HG03060 (cell line): ENCODE results near the gene PPP2R2D.

ENCODE experiments used
- ATAC-seq: cut with Tn5 transposase; IDR thresholded peaks from one replicate; pipeline ENCODE4 v1.9.1; 2021; ENCODE audit warnings: low read depth, moderate number of reproducible peaks; ENCODE audit not compliant: unreplicated experiment

Gene PPP2R2D

GRCh38 chr10:131926253-131926652 is 25.4 kb downstream of the PPP2R2D start:
- ATAC-seq, result no peak

DNA sequence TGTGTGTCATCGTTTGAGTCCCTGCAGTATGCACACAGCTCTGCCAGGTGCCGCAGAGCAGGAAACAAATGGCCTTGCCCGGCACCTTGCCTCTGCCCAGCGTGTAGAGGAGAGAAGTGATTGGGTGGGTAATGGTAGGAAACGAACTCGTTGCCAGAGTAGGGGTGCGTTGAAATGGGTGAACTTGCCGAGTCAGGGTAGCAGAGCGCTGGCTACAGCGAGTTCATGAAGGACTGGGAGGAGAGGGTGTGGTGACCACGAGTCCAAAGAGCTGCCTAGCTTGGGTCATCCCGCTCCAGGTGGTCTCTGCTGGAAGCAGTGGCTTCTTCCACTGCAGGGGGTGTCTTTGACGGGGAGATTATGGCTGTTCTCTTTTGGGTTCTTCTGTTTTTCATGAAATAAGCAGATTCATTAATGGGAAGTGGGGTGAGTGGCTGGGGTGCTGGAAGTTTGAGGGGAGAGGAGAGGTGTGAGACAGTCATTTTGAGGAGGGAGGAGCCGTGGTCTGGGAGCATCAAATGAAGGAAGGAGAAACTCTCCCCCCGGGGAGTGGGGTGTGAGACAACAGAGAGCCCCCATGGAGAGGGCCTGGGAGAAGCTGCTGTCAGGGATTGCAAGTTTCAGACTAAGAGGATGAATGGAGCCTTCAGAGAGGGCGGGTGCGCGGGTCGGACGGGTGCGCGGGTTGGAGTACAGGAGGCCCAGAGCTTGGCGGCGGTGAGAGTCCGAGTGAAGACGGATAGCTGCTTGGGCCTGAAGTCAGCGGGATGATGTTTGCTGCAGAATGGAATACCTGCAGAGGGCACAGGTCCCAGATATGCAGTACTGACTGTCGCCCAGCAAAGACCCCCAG is 26.2 kb downstream of the PPP2R2D start:
- no peak for ATAC-seq

GRCh38 chr10:131928248-131929095 is 27.7 kb downstream of the PPP2R2D start:
- ATAC-seq, result peak; percentile 62

GRCh38 chr10:131929122-131929845 is 28.5 kb downstream of the PPP2R2D start:
- ATAC-seq, result no peak

DNA sequence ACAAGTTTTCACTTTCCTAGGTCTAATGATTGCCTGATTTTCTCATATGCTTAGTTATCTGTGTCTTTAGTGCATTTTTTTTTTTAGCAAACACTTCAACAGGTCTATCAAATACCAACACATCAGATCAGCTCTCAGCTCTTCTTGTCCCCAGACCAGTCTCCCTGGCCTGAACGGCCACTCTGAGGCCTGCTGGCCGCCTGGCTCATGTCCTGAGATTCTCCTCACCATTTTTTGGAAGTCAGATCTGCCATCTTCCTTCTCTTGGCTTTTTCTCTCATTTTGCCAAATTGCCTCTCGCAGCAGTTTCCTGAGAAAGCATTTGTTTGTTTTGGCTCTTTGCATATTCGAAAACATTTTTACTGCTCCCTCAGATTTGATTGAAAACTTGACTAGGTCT is 29.3 kb downstream of the PPP2R2D start:
- no peak for ATAC-seq

DNA sequence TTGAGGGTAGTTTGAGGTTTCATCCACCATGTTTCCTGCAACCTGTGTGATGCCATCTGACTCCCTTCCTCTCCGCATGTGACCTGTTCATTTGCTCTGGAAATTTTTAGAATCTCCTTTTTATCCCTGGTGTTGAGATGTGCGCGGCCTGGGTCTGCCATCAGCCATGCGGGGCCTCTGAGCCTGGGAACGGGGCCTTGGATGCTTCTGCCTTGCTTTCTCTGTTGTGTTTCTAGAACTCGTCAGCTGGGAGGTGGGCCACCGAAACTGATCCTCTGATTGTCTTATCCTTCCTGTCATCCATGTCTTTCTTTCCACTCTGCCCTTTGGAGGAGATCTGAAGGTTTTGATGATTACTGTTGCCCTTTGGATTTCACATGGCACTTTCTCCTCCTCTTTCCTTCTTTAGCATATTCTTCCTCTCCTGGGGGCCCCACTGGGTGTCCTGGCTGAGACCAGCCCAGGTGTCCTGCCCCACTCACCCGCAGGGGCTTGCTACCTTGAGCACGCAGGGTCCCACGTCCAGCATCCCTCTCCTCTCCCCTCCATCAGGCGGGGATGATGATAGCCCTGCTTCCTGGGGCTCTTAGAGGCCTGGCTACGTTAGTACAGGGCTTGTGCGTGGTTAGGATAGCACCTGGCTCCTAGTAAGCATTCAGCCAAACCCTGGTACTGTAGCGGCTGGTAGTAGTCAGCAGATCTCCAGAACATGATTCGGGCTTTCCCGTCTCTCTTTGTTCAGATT is 29.9 kb downstream of the PPP2R2D start:
- no peak for ATAC-seq

DNA sequence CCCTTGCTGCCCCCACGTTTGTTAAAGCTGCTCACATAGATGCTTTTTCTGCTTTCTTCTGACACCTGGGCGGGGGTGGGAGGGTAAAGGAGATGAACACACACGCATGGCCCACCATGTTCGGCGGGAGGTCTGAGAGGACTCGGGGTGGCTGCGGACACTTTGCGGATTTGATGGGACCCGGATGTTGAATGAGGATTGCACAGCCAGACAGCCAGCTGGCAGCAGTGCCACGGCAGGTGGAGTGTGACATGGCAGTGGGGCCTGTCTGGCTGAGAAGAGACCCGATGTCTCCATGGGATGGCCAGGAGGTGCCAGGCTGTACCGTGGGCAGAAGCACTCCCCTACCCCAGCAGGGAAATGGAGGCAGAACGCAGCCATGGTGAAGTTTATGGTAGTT is 31.2 kb downstream of the PPP2R2D start:
- no peak for ATAC-seq

DNA sequence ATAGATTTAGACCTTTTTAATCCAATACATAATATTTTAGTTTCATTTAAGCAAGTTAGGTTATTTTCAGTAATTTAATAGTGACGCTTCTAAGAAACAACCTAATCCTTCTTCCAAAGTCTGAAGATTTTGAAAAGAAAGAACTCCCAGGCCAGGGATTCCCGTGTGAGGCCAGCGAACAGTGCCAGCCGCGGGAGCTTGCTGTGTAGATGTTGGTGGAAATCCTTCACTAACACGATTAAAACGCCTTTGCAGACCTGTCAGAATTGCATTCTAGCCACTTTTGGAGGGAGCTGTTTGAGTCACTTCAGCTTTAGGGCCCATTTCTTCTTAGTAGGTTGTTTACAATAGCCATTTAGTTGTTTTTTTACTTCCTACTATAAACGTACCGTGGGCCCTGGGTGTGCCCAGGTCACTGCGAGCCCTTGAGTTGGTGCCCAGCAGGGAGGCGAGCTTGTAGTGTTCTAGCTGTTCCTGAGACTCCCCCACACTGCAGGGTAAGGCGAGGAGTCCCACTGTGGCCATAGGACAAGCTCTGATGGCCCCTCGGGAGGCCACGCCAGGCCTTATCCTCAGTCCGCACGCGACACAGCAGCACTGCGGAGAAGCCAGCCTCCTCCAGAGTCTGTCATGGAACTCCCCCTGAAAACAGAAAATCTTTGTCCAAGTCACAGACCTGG is 32.3 kb downstream of the PPP2R2D start:
- no peak for ATAC-seq

DNA sequence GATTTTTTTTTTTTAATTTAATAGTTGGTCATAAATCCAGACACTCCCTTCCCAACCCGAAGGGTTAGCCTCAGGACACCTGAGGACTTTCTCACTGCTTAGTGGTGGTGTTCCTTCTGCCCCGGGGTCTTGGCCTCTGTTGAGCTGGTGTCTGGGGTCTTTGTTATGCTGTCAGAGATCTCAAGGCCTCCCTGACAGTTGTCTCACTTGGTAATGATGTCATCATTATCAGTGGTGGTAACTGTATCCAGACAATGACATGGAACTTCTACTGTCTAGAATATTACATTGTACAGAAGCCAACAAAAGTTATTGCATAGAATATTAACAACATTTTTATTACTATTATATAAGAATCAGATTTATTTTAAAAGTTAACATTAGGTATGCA is 32.9 kb downstream of the PPP2R2D start:
- no peak for ATAC-seq

DNA sequence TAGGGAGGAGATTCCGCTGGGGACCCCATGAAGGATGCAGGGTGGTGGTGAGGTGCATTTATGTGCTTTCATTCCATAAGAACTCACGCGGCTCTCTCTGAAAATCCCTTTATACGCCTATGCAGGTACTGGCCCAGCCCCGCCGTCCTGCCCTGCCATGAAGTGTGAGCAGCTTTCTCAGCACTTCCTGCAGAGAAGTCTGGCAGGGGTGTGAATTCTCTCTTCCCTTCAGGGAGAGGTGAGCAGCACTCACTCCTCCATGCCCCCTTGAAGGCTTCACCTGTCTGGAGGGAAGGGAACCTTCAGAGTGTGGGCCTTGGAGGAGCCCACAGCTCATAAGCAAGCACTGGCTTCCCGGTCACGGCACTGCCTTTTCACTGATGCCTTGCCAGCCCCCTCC is 34.0 kb downstream of the PPP2R2D start:
- no peak for ATAC-seq

DNA sequence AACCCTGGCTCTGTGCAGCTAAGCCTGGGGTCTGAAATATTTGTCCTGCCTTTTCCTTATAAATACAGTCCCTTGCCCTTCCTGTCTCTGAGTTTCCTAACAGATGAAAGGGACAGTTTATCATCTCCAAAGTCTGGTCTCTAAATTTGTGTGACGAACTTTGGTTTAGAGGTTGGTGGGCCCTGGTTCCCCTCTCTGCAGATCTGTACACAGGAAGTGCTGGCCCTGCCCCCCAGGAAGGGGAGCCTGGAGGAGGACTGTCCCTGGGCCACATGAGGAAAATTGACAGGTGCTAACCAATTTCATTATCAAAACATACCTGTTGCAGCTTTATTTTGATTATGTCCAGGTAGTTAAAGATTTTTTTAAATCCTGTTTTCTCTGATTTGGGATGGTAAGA is 34.5 kb downstream of the PPP2R2D start:
- ATAC-seq, result no peak

DNA sequence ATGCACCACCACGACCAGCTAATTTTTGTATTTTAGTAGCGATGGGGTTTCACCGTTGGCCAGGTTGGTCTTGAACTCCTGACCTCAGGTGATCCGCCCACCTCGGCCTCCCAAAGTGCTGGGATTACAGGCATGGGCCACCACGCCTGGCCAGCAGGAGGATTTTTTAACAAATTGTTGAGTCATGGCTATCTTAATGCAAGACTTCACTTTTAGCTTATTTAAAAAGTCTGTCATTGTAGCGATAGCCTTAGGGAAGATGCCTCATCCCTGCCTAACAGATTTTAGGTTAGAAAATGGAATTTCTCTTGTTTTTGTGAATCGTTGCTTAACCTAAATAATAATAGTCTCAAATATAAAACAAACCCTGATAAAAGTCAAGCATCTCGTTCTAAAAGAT is 35.5 kb downstream of the PPP2R2D start:
- ATAC-seq, result no peak

DNA sequence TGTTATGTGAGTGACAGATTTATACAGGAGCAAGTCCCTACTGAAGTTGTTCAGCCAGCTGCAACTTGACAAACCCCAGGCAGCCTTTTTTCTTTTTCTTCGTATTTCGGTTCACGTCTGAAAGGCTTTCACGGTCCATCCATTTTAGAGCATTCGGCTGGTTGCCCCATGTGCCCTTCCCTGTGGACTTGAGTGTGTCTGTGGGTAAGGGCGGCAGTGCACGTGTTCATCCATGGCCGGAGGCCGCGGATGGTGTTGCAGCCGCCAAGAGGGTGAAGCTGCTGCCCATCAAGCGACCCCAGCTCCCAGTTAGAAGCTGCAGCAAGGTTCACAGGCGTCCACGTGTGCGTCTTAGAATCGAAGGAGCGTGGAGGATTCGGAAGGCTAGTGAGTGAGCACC is 35.9 kb downstream of the PPP2R2D start:
- no peak for ATAC-seq

- ATAC-seq, result no peak
These were observed 37.0 kb downstream of the PPP2R2D start for GRCh38 chr10:131937836-131938235.

DNA sequence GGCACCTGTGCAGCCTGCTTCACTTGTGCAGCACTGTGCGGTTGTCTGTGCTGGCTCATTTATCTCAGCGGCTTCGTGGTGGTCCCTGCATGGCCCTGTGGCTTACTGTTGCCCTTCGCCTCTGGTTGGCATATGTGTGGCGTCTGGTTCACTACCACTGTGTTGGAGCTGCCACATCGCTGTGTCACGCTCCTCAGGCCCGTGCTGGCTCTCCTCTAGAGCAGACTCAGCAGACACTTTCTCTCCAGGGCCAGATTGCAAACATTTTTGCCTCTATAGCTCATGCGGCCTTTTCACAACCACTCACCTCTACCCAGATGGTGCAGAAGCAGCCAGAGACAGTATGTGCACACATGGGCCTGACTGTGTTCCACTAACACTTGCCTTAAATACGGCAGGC is 37.9 kb downstream of the PPP2R2D start:
- no peak for ATAC-seq

- ATAC-seq, result no peak
These were observed 41.6 kb downstream of the PPP2R2D start for GRCh38 chr10:131942455-131942854.

DNA sequence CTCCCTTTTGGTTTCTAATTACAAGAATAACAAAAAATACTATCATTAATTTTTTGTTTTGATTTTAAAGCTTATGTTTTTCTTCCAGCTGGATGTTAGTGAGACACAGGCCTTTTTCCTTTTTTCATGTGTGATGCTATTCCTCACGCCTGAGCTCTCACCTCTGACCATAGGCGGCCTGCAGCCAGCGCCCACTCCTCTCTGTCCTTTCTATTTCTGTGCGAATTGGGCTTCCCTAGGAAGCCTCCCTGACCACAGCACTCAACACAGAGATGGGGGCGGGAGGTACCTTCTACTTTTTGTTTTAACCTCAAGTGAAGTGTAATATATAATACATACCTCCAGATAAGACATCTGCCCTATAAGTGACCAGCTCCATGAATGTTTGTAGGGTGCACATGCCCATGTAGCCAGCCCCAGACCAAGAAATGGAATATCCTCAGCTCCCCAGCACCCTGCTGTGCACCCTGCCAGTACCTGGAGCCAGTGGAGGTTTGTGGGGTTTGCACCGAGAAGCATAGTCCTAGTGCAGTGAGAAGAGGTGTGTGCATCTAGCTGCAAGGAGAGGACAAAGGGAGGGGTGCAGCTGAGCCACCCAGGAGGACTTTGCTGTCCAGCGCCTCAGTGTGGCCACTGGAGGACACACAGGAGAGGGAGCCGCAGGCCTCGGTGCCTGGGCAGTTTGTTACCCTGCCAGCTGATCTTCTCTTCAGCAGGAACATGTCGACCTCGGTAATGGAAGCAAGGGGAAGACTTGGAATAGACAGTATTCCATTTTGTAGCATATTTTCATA is 42.4 kb downstream of the PPP2R2D start:
- no peak for ATAC-seq

GRCh38 chr10:131944412-131944811 is 43.6 kb downstream of the PPP2R2D start:
- ATAC-seq, result no peak
